EH (cell line): Measurements from ENCODE around the gene SPATA2.
"Not testable (repeated sequence)": the region's sequence is repeated elsewhere in the genome, so short reads cannot be mapped to it uniquely, and the experiment has no call there.

Experiments used
- DNase-seq: peaks from one replicate; pipeline ENCODE4 v3.0.0-alpha.2; 2015; ENCODE audit warnings: low read depth

The SPATA2 gene

GRCh38 chr20:49885558-49886332 is 29.6 kb downstream of the SPATA2 start:
- no peak for DNase-seq

GRCh38 chr20:49883246-49883802 is 32.0 kb downstream of the SPATA2 start:
- no peak for DNase-seq

- no peak for DNase-seq
These were observed 33.0 kb downstream of the SPATA2 start for GRCh38 chr20:49882171-49882970.

- no peak for DNase-seq
These were observed 34.4 kb downstream of the SPATA2 start for GRCh38 chr20:49880724-49881445.

- DNase-seq = peak; percentile 39
These were observed 35.2 kb downstream of the SPATA2 start for GRCh38 chr20:49880177-49880576.

- DNase-seq = no peak
These were observed 36.4 kb downstream of the SPATA2 start for GRCh38 chr20:49878977-49879376.

GRCh38 chr20:49877386-49877921 is 37.9 kb downstream of the SPATA2 start:
- peak; percentile 52 for DNase-seq

- no peak for DNase-seq
These were observed 40.6 kb downstream of the SPATA2 start for GRCh38 chr20:49874696-49875095.

- no peak for DNase-seq
These were observed 43.3 kb downstream of the SPATA2 start for GRCh38 chr20:49872056-49872455.

- DNase-seq = no peak
These were observed 43.9 kb downstream of the SPATA2 start for GRCh38 chr20:49871391-49871948.

- no peak for DNase-seq
These were observed 45.1 kb downstream of the SPATA2 start for GRCh38 chr20:49870261-49870660.

- DNase-seq = no peak
These were observed 46.4 kb downstream of the SPATA2 start for GRCh38 chr20:49868964-49869363.

- DNase-seq = no peak
These were observed 46.8 kb downstream of the SPATA2 start for GRCh38 chr20:49868538-49868937.

GRCh38 chr20:49867453-49868215 is 47.7 kb downstream of the SPATA2 start:
- no peak for DNase-seq

- DNase-seq = peak; percentile 85
These were observed 49.3 kb downstream of the SPATA2 start for GRCh38 chr20:49866051-49866450.

- DNase-seq = peak; percentile 65
These were observed 49.8 kb downstream of the SPATA2 start for GRCh38 chr20:49865559-49865958.

- no peak for DNase-seq
These were observed 51.7 kb downstream of the SPATA2 start for GRCh38 chr20:49863666-49864065.

GRCh38 chr20:49862607-49863200 is 52.6 kb downstream of the SPATA2 start:
- no peak for DNase-seq

- not testable (repeated sequence) for DNase-seq
These were observed 54.1 kb downstream of the SPATA2 start for GRCh38 chr20:49861232-49861631.

- no peak for DNase-seq
These were observed 55.5 kb downstream of the SPATA2 start for GRCh38 chr20:49859807-49860206.

GRCh38 chr20:49859011-49859410 is 56.3 kb downstream of the SPATA2 start:
- no peak for DNase-seq
